NCI-H1694 treated with DMSO at 0.1 percent for 48 hours (cell line): ENCODE data around the gene TUBAL3.
A peak's percentile ranks its signal among the peaks of the same experiment; 100 is the strongest.
"Not testable (repeated sequence)": the region's sequence is repeated elsewhere in the genome, so short reads cannot be mapped to it uniquely, and the experiment has no call there.

ENCODE experiments used
- DNase-seq: peaks from one replicate; lab custom pipeline; 2025; lab: John Stamatoyannopoulos, UW

TUBAL3 gene

GRCh38 chr10:5423771-5424170 is 19.1 kb upstream of the TUBAL3 start:
- DNase-seq, result no peak

- no peak for DNase-seq
These were observed 15.0 kb upstream of the TUBAL3 start for GRCh38 chr10:5419466-5420094.

- DNase-seq, result no peak
These were observed 14.0 kb upstream of the TUBAL3 start for GRCh38 chr10:5418584-5418983.

- DNase-seq, result peak; percentile 86
These were observed 12.4 kb upstream of the TUBAL3 start for GRCh38 chr10:5416981-5417380.

GRCh38 chr10:5413012-5413938 is 8.6 kb upstream of the TUBAL3 start:
- DNase-seq, result no peak

- peak; percentile 75 for DNase-seq
These were observed 7.8 kb upstream of the TUBAL3 start, which contains the start of gene NET1 for GRCh38 chr10:5412277-5412941. TSS of gene NET1 (plus strand) at chr10:5412557. CDS start at chr10:5412693, 136 bp downstream.

- DNase-seq, result no peak
These were observed 7.3 kb upstream of the TUBAL3 start for GRCh38 chr10:5411941-5412276.

GRCh38 chr10:5410787-5411186 is 6.2 kb upstream of the TUBAL3 start:
- not testable (repeated sequence) for DNase-seq

- DNase-seq, result no peak
These were observed 2.3 kb upstream of the TUBAL3 start for GRCh38 chr10:5406918-5407317.

GRCh38 chr10:5402798-5403197 is 1.8 kb downstream of the TUBAL3 start:
- DNase-seq, result no peak

GRCh38 chr10:5400468-5401240 is 4.0 kb downstream of the TUBAL3 start:
- DNase-seq, result no peak

GRCh38 chr10:5399332-5399731 is 5.3 kb downstream of the TUBAL3 start:
- DNase-seq, result no peak

- no peak for DNase-seq
These were observed 7.9 kb downstream of the TUBAL3 start for GRCh38 chr10:5396556-5397300.

GRCh38 chr10:5395168-5395567 is 9.5 kb downstream of the TUBAL3 start:
- DNase-seq, result no peak

- DNase-seq, result no peak
These were observed 11.1 kb downstream of the TUBAL3 start for GRCh38 chr10:5393529-5393928.

GRCh38 chr10:5391790-5392189 is 12.8 kb downstream of the TUBAL3 start:
- DNase-seq, result no peak

GRCh38 chr10:5390607-5391205 is 13.9 kb downstream of the TUBAL3 start:
- DNase-seq, result no peak

GRCh38 chr10:5387169-5387568 is 17.5 kb downstream of the TUBAL3 start:
- no peak for DNase-seq

GRCh38 chr10:5385224-5385623 is 19.4 kb downstream of the TUBAL3 start:
- DNase-seq, result no peak

- DNase-seq, result no peak
These were observed 23.4 kb downstream of the TUBAL3 start for GRCh38 chr10:5381187-5381586.

- not testable (repeated sequence) for DNase-seq
These were observed 24.2 kb downstream of the TUBAL3 start for GRCh38 chr10:5380395-5380794.
